ENCODE data around the gene CHRNE.
"Not testable (repeated sequence)": the region's sequence is repeated elsewhere in the genome, so short reads cannot be mapped to it uniquely, and the experiment has no call there.

The CHRNE gene

GRCh38 chr17:4881761-4882555 lies 20.9 kb downstream of the CHRNE start:
- peak; percentile 56 for DNase-seq

GRCh38 chr17:4880857-4881256 lies 22.0 kb downstream of the CHRNE start:
- no peak for DNase-seq

GRCh38 chr17:4879601-4880000 lies 23.3 kb downstream of the CHRNE start:
- peak; percentile 80 for DNase-seq

- DNase-seq: no peak
Observed at GRCh38 chr17:4877089-4877488, 25.8 kb downstream of the CHRNE start.

- peak; percentile 70 for DNase-seq
Observed at GRCh38 chr17:4872786-4873185, 30.1 kb downstream of the CHRNE start.

GRCh38 chr17:4870855-4871254 lies 32.0 kb downstream of the CHRNE start:
- peak; percentile 74 for DNase-seq

- peak; percentile 39 for DNase-seq
Observed at GRCh38 chr17:4869058-4869998, 33.6 kb downstream of the CHRNE start.

GRCh38 chr17:4867535-4867934 lies 35.4 kb downstream of the CHRNE start:
- DNase-seq: not testable (repeated sequence)

GRCh38 chr17:4863321-4863720 lies 39.6 kb downstream of the CHRNE start:
- DNase-seq: no peak

GRCh38 chr17:4862720-4863119 lies 40.2 kb downstream of the CHRNE start:
- no peak for DNase-seq

- DNase-seq: no peak
Observed at GRCh38 chr17:4861052-4861451, 41.8 kb downstream of the CHRNE start.

GRCh38 chr17:4860651-4861050 lies 42.2 kb downstream of the CHRNE start:
- DNase-seq: no peak

- DNase-seq: no peak
Observed at GRCh38 chr17:4859816-4860625, 42.9 kb downstream of the CHRNE start.

- no peak for DNase-seq
Observed at GRCh38 chr17:4858882-4859260, 44.0 kb downstream of the CHRNE start.

- no peak for DNase-seq
Observed at GRCh38 chr17:4858068-4858881, 44.6 kb downstream of the CHRNE start.

- not testable (repeated sequence) for DNase-seq
Observed at GRCh38 chr17:4857347-4857746, 45.6 kb downstream of the CHRNE start.

GRCh38 chr17:4856937-4857314 lies 46.0 kb downstream of the CHRNE start:
- no peak for DNase-seq

- no peak for DNase-seq
Observed at GRCh38 chr17:4856271-4856936, 46.5 kb downstream of the CHRNE start.

GRCh38 chr17:4854111-4854681 lies 48.7 kb downstream of the CHRNE start:
- DNase-seq: no peak

GRCh38 chr17:4853208-4853671 lies 49.7 kb downstream of the CHRNE start:
- DNase-seq: no peak

- DNase-seq: no peak
Observed at GRCh38 chr17:4852567-4853207, 50.2 kb downstream of the CHRNE start.

Measured in suppressor macrophage treated with lipopolysaccharide for 4 hours (primary cell).